Hematopoietic multipotent progenitor cell treated with erythropoietin and hydrocortisone succinate and interleukin-3 and kit ligand, for 15 days (in vitro differentiated cells): ENCODE measurements around the gene IFNAR1.
"Not testable (repeated sequence)": the region's sequence is repeated elsewhere in the genome, so short reads cannot be mapped to it uniquely, and the experiment has no call there.

Experiments used
- DNase-seq: peaks from one replicate; pipeline ENCODE4 v3.0.0-alpha.2; 2015; ENCODE audit warnings: low spot score

Gene IFNAR1

DNA sequence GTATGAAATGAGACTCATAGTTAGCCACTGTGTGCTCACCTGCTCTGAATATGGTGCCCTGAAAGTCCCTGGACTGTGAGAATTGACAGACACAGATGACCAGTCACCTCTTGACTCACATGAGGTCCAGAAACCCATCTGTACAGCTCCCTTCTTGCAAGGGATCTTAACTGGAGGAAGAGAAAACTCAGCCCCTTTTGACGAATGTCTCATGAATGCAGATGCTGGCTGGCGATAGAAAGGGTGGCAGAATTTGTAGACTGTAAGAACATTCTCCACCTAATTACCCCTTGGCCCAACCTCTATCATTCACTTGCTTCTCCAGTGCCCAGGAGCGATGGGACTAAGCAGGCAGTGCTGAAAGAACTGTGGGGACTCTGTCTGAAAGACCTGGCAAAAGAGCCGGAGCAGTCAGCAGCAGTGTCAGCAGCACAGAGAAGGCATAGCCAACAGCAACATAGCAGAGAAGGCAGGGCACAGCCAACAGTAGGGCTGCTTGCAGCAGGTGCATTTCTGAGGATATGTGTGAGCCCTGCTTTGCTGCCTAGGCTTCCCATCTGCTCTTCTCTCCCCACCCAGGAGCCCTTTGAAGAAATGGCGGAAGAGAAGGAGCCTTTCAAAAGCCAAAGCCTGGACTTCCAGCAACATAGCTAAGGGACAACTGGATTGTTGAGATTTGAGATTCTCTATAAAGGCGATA lies 52.6 kb downstream of the IFNAR1 start:
- DNase-seq, result no peak

DNA sequence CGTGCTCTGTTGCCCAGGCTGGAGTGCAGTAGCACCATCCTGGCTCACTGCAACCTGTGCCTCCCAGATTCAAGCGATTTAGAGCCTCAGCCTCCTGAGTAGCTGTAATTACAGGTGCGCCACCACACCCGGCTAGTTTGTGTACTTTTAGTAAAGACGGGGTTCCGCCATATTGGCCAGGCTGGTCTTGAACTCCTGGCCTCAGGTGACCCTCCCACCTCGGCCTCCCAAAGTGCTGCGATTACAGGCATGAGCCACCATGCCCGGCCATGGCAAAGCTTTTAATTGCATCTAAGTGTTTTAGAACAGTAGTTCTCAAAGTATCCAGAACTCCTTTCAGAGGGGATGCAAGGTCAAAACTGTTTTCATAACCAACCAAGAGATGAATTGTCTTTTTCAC lies 53.3 kb downstream of the IFNAR1 start:
- no peak for DNase-seq

DNA sequence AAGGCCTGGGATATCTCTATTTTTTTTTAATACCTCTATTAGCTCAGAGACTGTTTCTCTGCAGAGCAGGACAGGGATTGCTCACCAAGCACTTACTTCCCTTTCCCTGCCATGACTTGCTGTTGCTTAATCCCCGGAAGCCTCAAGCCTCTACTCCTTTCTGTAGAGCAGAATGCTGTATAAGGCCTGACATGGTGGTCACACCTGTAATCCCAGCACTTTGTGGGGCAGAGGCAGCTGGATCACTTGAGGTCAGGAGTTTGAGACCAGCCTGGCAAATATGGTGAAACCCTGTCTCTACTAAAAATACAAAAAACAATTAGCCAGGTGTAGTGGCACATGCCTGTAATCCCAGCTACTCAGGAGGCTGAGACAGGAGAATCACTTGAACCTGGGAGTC lies 55.2 kb downstream of the IFNAR1 start:
- DNase-seq, result not testable (repeated sequence)

DNA sequence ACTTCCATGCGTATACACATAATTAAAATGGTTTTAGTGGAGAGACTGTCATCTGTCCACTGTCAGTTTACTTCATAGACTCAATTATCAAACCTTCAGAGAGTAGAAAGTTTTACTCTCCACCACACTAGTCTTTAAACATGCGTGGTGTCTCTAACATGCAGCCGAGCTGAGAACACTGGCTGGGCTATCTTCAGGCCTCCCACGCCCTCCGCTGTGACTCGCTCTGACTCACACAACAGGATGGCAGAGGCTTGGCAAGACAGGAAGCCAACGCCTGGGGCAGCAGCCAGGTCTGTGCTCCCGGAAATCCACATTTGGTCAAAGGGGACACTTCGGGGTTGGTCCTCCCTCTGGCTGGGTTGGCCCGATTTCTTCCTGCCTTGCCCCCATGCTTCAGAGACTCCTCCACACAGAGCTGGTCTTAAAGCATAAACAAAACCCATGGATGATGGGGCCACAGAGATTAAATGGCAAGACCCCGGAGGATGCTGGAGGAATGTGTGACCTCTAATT lies 55.8 kb downstream of the IFNAR1 start:
- DNase-seq, result peak; percentile 51

DNA sequence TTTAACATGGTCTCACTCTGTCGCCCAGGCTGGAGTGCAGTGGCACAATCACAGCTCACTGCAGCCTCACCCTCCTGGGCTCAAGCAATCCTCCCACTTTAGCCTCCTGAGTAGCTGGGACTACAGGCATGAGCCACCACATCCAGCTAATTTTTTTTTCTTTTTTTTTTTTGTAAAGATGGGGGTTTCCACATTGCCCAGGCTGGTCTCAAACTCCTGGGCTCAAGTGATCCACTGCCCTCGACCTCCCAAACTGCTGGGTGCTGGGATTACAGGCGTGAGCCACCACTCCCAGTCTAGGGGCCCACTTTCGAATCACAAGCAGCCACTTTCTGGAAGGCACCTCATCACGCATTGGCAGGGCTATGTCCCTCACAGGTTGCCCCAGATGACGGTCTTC lies 56.6 kb downstream of the IFNAR1 start:
- DNase-seq, result not testable (repeated sequence)

DNA sequence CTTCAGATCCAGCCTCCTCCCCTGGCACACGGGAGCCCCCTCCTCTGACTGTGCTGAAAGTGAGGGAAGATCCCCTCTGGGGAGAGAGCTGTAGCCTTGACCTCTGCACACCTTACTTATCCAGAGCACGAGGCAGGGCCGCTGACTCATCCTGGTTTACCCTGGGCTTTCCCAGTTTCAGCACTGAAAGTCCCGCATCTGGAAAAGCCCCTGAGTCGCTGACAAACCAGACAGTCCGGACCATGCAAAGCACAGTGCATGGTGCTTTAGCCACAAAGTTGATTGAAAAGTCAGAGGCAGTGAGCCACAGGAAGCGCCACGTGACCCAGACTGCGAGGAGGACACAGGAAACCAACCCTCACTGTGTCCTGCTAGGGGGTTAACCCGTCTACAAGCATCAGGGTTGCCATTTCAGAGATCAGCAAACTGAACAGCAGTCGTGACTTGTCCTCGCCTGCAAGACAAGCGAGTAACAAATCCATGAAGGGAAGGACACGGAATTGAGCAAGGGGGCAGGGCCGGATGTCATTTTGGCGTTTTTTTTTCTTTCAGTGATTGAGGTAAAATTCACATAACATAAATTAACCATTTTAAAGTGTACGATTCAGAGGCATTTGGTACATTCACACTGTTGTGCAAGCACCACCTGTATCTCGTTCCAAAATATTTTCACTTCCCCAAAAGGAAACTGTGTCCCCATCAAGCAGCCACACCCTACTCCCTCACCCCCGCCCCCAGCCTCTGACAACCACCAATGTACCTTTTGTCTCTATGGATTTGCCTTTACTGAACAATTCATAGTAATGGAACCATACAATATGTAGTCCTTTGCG lies 58.5 kb downstream of the IFNAR1 start:
- no peak for DNase-seq

DNA sequence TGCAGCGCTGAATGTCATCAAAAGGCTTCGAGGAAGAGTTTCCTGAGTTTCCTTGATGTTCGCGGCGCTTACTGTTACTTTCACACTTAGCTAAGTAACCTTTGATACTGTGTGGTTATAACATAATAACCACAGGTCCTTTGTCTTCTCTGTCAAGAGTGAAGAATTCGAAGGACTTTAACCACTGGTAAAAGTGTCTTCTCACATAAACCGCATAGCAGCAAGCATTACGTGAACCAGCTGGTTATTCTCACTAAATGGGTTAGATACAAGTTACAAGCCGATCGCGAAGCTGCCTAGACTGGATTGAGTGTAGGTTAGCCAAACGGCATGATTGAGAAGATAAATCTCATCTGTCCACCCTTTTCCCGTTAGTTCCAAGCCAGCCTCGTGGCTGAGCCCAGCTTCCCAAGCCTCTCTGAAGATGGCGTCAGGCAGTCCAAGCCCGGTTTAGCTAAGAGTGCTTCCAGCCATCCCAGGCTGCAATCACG lies 60.1 kb downstream of the IFNAR1 start:
- DNase-seq, result no peak

DNA sequence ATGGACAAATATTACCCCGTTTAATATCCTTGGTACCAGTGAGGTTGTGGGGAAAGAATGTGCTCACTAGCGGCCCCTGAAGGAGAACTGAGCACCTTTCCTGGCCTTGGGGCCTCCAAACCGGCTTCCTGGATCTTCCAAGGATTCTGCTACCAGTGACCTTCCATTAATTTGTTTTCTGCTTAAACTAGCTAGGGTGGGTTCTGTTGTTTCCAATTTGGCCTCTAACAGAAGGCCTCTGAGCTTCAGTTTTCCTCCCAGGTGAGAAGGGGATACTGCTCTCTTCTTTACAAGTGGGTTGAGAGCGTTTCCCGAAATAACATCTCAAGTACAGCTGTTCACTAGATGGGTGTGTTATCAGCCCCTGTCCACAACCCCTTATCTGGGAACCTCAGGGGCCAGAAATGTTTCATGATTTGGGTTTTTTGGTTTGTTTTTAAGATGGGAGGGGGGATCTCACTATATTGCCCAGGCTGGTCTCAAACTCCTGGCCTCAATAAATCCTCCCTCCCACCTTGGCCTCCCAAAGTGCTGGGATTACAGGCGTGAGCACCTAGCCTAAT lies 61.5 kb downstream of the IFNAR1 start:
- DNase-seq, result no peak

DNA sequence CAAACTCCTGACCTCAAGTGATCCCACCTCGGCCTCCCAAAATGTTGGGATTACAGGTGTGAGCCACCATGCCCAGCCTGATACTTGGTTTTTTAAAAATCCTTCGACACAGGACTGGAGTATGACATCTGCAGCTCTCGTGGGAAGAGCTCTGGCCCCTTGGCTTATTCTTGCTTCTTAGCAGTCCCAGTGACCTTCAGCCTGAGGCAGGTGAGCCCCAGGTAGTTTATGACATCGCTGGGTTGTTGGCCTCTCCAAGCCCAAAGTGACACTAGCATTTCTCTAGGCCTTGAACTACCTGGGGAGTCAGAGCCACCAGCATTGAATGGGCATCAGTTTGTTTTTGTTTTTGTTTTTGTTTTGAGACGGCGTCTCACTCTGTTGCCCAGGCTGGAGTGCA lies 62.5 kb downstream of the IFNAR1 start:
- no peak for DNase-seq

DNA sequence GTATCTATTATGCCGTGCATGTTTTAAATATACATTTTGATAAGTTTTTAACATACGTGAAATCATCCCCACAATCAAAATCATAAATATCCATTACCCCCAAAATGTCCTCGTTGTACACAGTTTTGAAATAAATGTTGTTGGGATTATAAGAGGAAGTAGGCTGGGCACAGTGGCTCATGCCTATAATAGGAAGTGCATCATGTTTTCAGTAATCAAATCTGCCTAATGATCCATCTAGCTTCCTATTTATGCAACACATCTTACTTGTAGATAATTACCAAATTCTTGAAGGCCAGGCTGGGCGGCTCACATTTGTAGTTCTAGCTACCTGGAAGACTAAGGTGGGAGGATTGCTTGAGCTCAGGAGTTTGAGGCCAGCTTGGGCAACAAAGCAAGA lies 63.4 kb downstream of the IFNAR1 start:
- DNase-seq, result no peak

DNA sequence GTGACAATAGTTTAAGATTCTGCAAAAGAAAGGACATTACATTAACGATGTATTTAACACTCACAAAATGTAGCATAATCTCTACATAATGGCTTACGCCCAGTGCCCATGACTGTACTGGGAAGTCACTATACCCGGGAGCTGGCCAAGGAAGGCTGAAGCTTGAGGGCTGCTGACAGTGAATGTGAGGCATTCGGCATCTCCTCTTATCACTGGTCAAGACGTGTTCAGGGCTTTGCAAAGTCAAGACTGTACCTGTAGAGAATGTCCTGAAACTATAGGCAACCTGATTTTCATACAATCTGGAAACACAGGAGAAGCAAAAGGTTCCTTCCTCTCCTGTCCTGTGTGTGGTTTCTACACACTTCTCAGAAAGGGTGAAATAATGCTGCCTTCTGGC lies 65.7 kb downstream of the IFNAR1 start:
- no peak for DNase-seq

DNA sequence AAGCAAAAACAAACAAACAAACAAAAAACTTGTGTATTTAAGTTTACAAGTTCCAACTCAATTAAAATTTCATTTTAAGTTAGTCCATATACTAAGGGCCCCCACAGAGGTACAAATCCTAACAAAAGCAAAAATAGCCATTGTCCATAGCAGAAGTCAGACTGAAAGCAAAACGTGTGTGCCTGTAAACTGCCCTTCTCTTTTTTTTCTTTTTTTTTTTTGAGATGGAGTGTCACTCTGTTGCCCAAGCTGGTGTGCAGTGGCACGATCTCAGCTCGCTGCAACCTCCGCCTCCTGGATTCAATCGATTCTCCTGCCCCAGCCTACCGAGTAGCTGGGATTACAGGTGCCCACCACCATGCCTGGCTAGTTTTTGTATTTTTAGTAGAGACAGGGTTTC lies 66.9 kb downstream of the IFNAR1 start:
- no peak for DNase-seq

DNA sequence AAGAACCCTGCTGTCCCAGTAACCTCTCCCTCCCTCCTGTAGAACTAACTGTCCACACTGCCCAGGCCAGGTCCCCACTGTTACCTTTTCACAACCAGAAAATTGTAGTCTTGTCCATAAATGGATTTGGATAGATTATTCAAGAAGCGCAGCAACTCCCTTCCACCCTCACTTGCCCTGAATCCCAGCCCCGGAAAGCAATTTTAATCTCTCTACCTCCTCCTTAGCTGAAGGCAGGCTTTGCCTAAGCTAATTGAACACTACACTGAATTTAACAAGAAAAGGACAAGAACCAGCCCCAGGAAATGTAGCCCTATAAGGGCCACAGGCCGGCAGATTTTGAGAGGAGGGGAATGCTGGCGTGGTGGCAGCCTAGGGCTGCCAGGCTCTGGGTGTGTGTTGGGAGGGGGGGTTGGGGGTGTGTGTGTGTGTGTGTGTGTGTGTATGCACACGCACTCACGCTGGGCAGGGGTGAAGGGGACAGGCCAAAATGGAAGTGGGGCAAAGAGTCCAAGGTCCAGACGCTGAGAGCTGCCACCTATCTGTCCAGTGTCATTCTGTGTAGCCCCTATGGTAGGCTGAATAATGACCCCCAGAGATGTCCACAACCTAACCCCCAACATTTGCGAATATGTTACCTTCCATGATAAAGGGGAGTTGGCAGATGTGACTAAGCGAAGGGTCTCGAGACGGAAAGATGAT lies 67.7 kb downstream of the IFNAR1 start:
- DNase-seq, result no peak

DNA sequence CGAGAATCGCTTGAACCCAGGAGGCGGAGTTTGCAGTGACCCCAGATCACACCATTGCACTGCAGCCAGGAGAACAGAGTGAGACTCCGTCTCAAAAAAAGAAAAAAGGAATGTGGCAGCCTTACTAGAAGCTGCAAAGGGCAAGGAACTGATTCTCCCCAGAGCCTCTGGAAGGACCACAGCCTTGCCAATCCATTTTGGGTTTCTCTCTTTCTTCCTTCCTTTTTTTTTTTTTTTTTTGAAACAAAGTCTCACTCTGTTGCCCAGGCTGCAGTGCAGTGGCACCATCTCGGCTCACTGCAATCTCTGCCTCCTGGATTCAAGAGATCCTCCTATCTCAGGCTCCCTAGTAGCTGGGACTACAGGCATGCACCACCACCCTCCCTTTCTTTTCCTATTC lies 68.6 kb downstream of the IFNAR1 start:
- no peak for DNase-seq

DNA sequence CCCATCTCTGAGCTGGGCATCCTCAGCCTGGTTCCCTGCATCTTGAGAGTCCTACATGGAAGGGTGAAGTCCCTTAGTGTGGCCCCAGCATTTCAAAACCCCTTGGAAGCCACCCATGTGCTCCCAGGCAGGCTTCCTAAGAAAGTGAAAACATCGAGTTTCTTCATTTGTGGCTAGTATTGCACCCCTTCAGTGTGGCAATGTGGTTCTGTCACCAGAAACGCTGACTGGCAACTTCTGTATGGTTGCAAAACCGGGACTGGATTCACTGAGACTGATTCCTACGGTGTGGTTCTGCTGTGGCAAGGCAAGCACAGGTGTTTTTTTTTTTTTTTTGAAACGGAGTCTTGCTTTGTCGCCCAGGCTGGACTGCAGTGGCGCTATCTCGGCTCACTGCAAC lies 69.5 kb downstream of the IFNAR1 start:
- DNase-seq, result no peak

DNA sequence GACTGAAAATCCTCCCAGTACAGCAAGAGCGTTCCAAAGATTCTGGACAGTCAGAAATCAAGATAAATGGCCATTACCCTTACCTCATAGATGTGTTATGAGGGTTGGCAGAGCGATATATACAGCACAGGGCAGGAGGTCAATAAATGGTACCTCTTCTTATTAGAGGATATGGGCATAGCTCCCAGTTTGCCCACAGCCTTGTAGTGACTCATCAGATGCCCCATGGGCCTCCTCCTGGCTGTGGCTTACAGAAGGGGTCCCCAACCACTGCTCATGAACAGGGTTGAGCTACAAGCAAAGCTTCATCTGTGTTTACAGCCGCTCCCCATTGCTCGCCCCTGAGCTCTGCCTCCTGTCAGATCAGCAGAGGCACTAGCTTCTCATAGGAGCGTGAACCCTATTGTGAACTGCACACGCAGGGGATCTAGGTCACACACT lies 71.1 kb downstream of the IFNAR1 start:
- no peak for DNase-seq

DNA sequence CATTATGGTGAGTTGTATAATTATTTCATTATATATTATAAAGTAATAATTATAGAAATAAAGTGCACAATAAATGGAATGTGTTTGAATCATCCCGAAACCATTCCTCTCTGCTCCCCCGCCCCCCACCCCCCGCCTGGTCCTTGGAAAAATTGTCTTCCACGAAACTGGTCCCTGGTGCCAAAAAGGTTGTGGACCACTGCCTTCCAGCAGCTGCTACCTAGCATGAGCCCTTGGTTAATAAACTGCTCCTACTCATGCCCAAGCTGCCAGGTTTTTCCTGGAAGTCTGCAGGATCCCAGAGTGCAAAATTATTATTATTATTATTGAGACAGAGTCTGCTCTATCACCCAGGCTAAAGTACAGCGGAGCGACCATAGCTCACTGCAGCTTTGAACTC lies 71.7 kb downstream of the IFNAR1 start:
- no peak for DNase-seq

DNA sequence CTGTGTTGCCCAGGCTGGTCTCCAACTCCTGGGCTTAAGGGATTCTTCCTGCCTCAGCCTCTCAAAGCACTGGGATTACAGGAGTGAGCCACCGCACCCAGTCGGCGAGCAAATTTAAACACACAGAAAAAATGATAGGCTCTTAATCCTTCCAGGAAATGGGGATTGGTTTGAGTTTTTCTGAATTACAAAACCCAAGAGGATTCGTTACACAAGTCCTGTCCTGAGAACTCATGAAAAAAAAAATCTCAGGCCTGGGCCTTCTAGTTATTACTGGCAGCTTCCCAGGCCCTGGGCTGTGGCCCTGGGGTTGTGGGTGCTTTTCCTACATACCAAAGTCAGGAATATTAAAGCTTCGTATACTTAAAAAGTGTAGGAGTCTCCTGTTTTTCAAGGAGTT lies 72.2 kb downstream of the IFNAR1 start:
- DNase-seq, result no peak

DNA sequence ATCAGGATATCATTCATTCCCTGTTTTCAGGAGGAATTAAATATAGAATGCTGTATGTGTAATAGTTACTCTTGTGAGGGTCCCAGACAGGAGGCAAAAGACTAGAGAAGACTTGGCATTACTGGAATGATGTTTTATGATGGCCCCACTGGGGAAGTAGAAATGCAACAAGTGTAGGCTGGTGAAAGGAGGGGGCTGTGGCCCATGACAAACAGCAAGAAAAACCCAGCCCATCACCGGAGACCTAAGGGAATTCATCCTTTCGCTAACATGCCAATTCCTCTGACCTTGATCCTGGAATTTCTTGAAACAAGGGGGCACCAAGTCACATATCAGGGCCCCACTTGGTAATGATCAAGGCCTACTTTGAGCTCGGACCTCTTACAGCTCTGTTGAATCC lies 72.9 kb downstream of the IFNAR1 start:
- no peak for DNase-seq

DNA sequence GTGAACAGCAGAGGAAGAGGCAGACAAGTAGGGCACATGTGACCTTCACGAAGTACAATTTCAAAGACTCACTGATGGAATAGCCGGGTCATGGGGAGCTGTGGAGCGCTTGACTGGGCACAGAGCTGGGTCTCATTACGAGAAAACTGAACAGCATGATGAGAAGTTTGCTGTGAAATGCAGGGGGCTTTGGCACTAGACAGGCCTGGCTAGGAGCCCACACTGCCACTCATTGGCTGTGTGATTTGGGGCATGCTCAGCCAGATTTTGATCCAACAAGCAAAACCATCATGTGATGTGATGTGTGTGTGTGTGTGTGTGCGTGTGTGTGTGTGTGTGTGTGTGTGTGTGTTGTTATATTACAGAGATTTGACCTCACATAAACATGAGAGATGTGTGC lies 73.6 kb downstream of the IFNAR1 start:
- DNase-seq, result no peak

DNA sequence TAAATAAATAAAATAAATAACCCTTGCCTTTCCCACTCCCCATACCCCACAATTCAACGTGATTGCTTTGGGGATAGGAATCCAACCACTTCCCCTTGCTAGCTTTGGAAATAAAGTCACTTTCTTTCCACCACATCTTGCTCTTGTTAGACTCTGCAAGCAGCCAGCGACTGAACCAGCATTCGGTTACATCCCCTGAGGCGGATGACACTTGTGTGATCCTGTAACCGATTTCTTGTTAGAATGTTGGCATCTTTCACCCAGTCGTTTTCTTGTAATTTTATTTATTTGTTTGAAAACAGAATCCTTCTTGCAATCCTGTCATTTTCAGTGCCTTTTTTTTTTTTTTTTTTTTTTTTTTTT lies 76.8 kb downstream of the IFNAR1 start:
- DNase-seq, result no peak
